ENCODE results near the gene CAPN14. TPM values are rescaled to one million over a fixed set of nuclear protein-coding genes. Genes with fewer than 3 reads are reported as not detected.

Gene CAPN14
- total and polyA plus RNA-seq, 12 donors = 0.10 to 0.28 (median 0.11) TPM; not detected in 5

DNA sequence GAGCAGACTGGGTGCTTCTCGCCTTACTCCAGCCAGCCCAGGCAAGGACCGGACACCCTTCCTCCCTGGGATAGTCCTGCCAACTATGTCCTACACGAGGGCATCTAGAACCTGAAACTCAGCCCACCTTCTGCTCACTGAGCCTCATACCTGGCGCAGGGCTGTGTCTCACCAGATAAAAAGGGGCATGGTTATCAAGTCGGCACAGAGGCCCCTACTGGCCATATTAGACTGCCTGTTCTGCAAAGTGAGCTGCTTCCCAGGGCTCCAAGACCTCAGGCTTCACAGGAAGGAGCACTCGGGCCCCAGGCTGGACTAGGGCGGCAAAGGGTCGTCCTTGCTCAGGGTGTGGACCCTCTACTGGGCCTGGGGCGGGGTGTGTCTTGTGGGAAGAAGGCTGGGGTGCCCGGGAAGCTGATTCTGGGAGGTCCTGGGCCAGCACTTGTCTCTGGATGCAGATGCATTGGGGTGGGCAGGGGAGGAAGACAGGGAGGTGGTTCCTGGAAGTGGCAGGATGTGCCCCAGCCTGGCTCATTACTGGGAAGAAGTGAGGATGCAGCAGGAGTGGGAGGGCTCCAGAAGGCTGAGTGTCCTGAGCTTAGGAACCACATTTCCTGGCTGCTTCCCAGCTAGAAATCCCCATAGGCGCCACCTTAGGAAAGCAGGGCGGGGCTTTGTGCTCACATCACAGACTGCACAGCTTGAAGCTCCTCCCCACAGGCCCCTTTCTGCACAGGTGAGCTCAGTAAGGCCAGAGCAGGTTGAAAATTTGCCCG is 36.2 kb upstream of the CAPN14 start:
- Histone ChIP-seq H3K27ac (peak overlapping the region in 1 of 5 donors; percentile 16), H3K36me3 (replicated peaks in 1 of 2) (peaks cover 0 to 1% of the 10 kb centered on the region in 2 donors), H3K4me3 (no peak overlapping the region), H3K27me3 (no peaks in the 10 kb centered on the region), H3K9me3 (replicated peaks in 1 of 3) (no peaks in the 10 kb centered on the region), H3K4me1 (replicated peaks in 1 of 2) (no peaks in the 10 kb centered on the region)
- intact Hi-C loops (cut with DNase I) = no loop called here
- peak in 1 of 7 donors; percentile 21 for DNase-seq
- WGBS, 4 donors = 78 to 91% (median 84%) methylated on average over 9 to 13 of the region's 13 CpGs
- TF ChIP-seq POLR2A (IDR thresholded peaks at IDR 0.05) (no peak), CTCF (IDR thresholded peaks at IDR 0.05) (no peak)

GRCh38 chr2:31251851-31252250 is 34.5 kb upstream of the CAPN14 start:
- H3K36me3 ChIP-seq (replicated peaks in 1 of 2) = peaks cover 0 to 13% of the 10 kb centered on the region in 2 donors
- TF ChIP-seq POLR2A (IDR thresholded peaks at IDR 0.05) (no peak), CTCF (IDR thresholded peaks at IDR 0.05) (no peak)
- no peak overlapping the region for H3K27ac ChIP-seq
- DNase-seq = no peak
- H3K9me3 ChIP-seq (replicated peaks in 1 of 3) = no peaks in the 10 kb centered on the region
- intact Hi-C loops (cut with DNase I) = no loop called here
- WGBS, 4 donors = 79 to 88% (median 83%) methylated on average over 5 to 6 of the region's 6 CpGs
- no peak overlapping the region for H3K4me3 ChIP-seq
- no peaks in the 10 kb centered on the region for H3K4me1 ChIP-seq (replicated peaks in 1 of 2)
- no peaks in the 10 kb centered on the region for H3K27me3 ChIP-seq

- intact Hi-C loops (cut with DNase I) = no loop called here
- peaks cover 0 to 13% of the 10 kb centered on the region in 2 donors for H3K36me3 ChIP-seq (replicated peaks in 1 of 2)
- no peak overlapping the region for H3K4me3 ChIP-seq
- no peaks in the 10 kb centered on the region for H3K4me1 ChIP-seq (replicated peaks in 1 of 2)
- H3K27me3 ChIP-seq = no peaks in the 10 kb centered on the region
- no peak for TF ChIP-seq CTCF (IDR thresholded peaks at IDR 0.05)
- no peak for TF ChIP-seq POLR2A (IDR thresholded peaks at IDR 0.05)
- H3K27ac ChIP-seq = no peak overlapping the region
- no peak for DNase-seq
- WGBS, 4 donors = 70 to 83% (median 79%) methylated on average over 2 to 3 of the region's 3 CpGs; no CpG with 5 or more reads in 1 of the 4 donors
- no peaks in the 10 kb centered on the region for H3K9me3 ChIP-seq (replicated peaks in 1 of 3)
Observed at GRCh38 chr2:31251018-31251417, 33.7 kb upstream of the CAPN14 start.

GRCh38 chr2:31249009-31249690 is 31.8 kb upstream of the CAPN14 start:
- Histone ChIP-seq H3K27ac (no peak overlapping the region), H3K36me3 (replicated peaks in 1 of 2) (peaks cover 0 to 20% of the 10 kb centered on the region in 2 donors), H3K4me3 (no peak overlapping the region), H3K9me3 (replicated peaks in 1 of 3) (no peaks in the 10 kb centered on the region), H3K4me1 (replicated peaks in 1 of 2) (no peaks in the 10 kb centered on the region), H3K27me3 (no peaks in the 10 kb centered on the region)
- TF ChIP-seq CTCF (IDR thresholded peaks at IDR 0.05) = no peak
- TF ChIP-seq POLR2A (IDR thresholded peaks at IDR 0.05) = no peak
- 92 to 95% (median 93%) methylated on average over 13 to 15 of the region's 15 CpGs for WGBS, 4 donors
- intact Hi-C loops (cut with DNase I) = loop anchor here in 1 of 2 donors (10.0 kb wide), 1 partner anchor 66 kb away; no protein-coding TSS in a partner anchor
- no peak for DNase-seq

Data from adrenal gland (tissue), 12 donors.